Neural cell (in vitro differentiated cells): ENCODE data around the gene NIP7. TPM values are rescaled to one million over a fixed set of nuclear protein-coding genes. Genes with fewer than 3 reads are reported as not detected.
A peak's percentile ranks its signal among the peaks of the same experiment; 100 is the strongest.

Source experiments
- H2AFZ ChIP-seq: fragments of 200-600, 300-800 bp; sonication (generic), shearing (Covaris generic); 2 replicates; pipeline ENCODE4 v1.6.0; 2014; ENCODE audit warnings: low read depth, mild to moderate bottlenecking, antibody characterized with exemption, low read length, moderate library complexity
- H3F3A ChIP-seq: fragments of 200-600 bp; shearing (Covaris generic); 2 replicates; pipeline ENCODE4 v1.6.1; 2016; ENCODE audit warnings: mild to moderate bottlenecking, moderate library complexity, mixed read lengths, antibody characterized with exemption, low read length; ENCODE audit not compliant: insufficient read depth, poor library complexity, severe bottlenecking
- H3K27ac ChIP-seq: fragments of 200-600, 300-800 bp; sonication (generic), shearing (Covaris generic); 2 replicates; pipeline ENCODE4 v1.5.1; 2014; ENCODE audit warnings: mild to moderate bottlenecking, low read length, moderate library complexity
- H3K27me3 ChIP-seq: fragments of 300-800, 200-600 bp; sonication (generic), shearing (Covaris generic); 2 replicates; pipeline ENCODE4 v1.6.0; 2014; ENCODE audit warnings: mild to moderate bottlenecking, low read depth, low read length, moderate library complexity; ENCODE audit not compliant: insufficient read depth
- H3K36me3 ChIP-seq: fragments of 300-800, 200-600 bp; sonication (generic), shearing (Covaris generic); 2 replicates; pipeline ENCODE4 v1.5.1; 2014; ENCODE audit warnings: mild to moderate bottlenecking, antibody characterized with exemption, low read length, moderate library complexity; ENCODE audit not compliant: insufficient read depth
- H3K4me2 ChIP-seq: fragments of 300-800, 200-600 bp; sonication (generic), shearing (Covaris generic); 2 replicates; pipeline ENCODE4 v1.6.0; 2014; ENCODE audit warnings: mild to moderate bottlenecking, low read length
- H3K4me3 ChIP-seq: fragments of 300-800, 200-600 bp; sonication (generic), shearing (Covaris generic); 2 replicates; pipeline ENCODE4 v1.5.1; 2014; ENCODE audit warnings: mild to moderate bottlenecking, low read length, moderate library complexity
- H3K79me2 ChIP-seq: fragments of 200-600 bp; shearing (Covaris generic); replicated peaks from 2 replicates; pipeline ENCODE4 v1.6.0; 2014; ENCODE audit warnings: mild to moderate bottlenecking, low read length, moderate library complexity; ENCODE audit not compliant: insufficient read depth
- H3K9ac ChIP-seq: fragments of 300-800, 200-600 bp; sonication (generic), shearing (Covaris generic); 2 replicates; pipeline ENCODE4 v1.6.1; 2016; ENCODE audit warnings: mild to moderate bottlenecking, low read length, mixed read lengths
- H3K9me2 ChIP-seq: fragments of 200-600 bp; shearing (Covaris generic); 2 replicates; pipeline ENCODE4 v1.6.1; 2016; ENCODE audit warnings: mild to moderate bottlenecking, low read length, mixed read lengths; ENCODE audit not compliant: insufficient read depth
- H3K9me3 ChIP-seq: fragments of 200-600, 300-800 bp; sonication (generic), shearing (Covaris generic); 2 replicates; pipeline ENCODE4 v1.6.1; 2016; ENCODE audit warnings: mild to moderate bottlenecking, mixed run types, low read length, moderate library complexity, mixed read lengths
- H4K20me1 ChIP-seq: fragments of 200-600 bp; shearing (Covaris generic); 2 replicates; pipeline ENCODE4 v1.6.1; 2016; ENCODE audit warnings: mild to moderate bottlenecking, mixed run types; ENCODE audit not compliant: insufficient read depth
- CTCF ChIP-seq: fragments of 450-650 bp; IDR thresholded peaks from 2 replicates; pipeline ENCODE4 v1.5.1; 2014; ENCODE audit warnings: antibody characterized with exemption, mild to moderate bottlenecking, moderate library complexity; ENCODE audit not compliant: poor library complexity, severe bottlenecking
- EP300 ChIP-seq: fragments of 450-650 bp; conservative IDR thresholded peaks from 2 replicates; pipeline ENCODE4 v1.6.1; 2014; ENCODE audit warnings: antibody characterized with exemption, mild to moderate bottlenecking, moderate library complexity; ENCODE audit not compliant: poor library complexity, severe bottlenecking
- EZH2 ChIP-seq: fragments of 200-600, 300-800 bp; shearing (Covaris generic), sonication (generic); IDR thresholded peaks from 2 replicates; pipeline ENCODE4 v1.6.1; 2014; ENCODE audit warnings: antibody characterized with exemption, low read length, borderline replicate concordance, mild to moderate bottlenecking; ENCODE audit not compliant: insufficient read depth, poor library complexity, severe bottlenecking
- MXI1 ChIP-seq: fragments of 450-650 bp; conservative IDR thresholded peaks from 2 replicates; pipeline ENCODE4 v1.6.1; 2014; ENCODE audit warnings: antibody characterized with exemption, mild to moderate bottlenecking; ENCODE audit not compliant: poor library complexity, severe bottlenecking
- POLR2AphosphoS5 ChIP-seq: IDR thresholded peaks from 2 replicates; pipeline ENCODE4 v1.6.1; 2012
- RAD21 ChIP-seq: fragments of 450-650 bp; conservative IDR thresholded peaks from 2 replicates; pipeline ENCODE4 v1.6.1; 2014; ENCODE audit warnings: antibody characterized with exemption, mild to moderate bottlenecking, moderate library complexity
- REST ChIP-seq: IDR thresholded peaks from 2 replicates; pipeline ENCODE4 v1.6.1; 2012; ENCODE audit warnings: borderline replicate concordance
- SMC3 ChIP-seq: fragments of 450-650 bp; conservative IDR thresholded peaks from 2 replicates; pipeline ENCODE4 v1.6.1; 2014; ENCODE audit warnings: antibody characterized with exemption, mild to moderate bottlenecking, moderate library complexity; ENCODE audit not compliant: poor library complexity
- TAF1 ChIP-seq: IDR thresholded peaks from 2 replicates; pipeline ENCODE4 v1.6.1; 2012; ENCODE audit warnings: low read depth
- polyA plus RNA-seq: library from polyadenylated mRNA; depleted of rRNA; stranded (reverse); fragments of >200 nt; gene quantifications from 2 replicates; pipeline ENCODE4 v1.2.3, GENCODE V29; 2014

The NIP7 gene
- polyA plus RNA-seq, 1 donor from 2014 or later, result 15.8 TPM

DNA sequence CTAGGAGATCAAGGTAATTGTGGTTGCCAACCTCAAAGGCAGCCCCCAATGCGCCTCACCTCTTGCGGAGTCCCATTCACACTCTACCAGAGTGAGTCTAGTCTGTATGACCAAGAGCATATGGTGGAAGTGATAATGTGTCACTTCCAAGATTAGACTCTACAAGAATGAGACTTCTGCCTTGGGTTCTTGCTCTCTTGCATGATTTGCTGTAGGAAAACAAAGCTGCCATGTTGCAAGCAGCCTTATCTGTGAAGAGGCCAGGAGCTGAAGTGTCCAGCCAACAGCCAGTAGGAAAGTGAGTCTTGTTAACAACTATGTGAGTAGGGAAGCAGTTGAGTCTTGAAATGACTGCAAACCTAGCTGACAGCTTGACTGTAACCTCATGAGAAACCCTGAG lies 42.8 kb downstream of the NIP7 start:
- Histone ChIP-seq H3K4me2 (no peak overlapping the region), H2AFZ (no peak overlapping the region), H3K27me3 (no peaks in the 10 kb centered on the region), H3F3A (no peaks in the 10 kb centered on the region), H3K9me2 (no peaks in the 10 kb centered on the region), H3K27ac (no peak overlapping the region), H3K4me3 (no peak overlapping the region), H4K20me1 (no peaks in the 10 kb centered on the region), H3K9me3 (no peaks in the 10 kb centered on the region), H3K79me2 (peaks cover 17% of the 10 kb centered on the region), H3K36me3 (no peaks in the 10 kb centered on the region), H3K9ac (no peak overlapping the region)
- no peak for TF ChIP-seq REST
- no peak for TF ChIP-seq TAF1
- TF ChIP-seq EZH2, result no peak
- no peak for TF ChIP-seq MXI1
- TF ChIP-seq CTCF, result no peak
- TF ChIP-seq POLR2AphosphoS5, result no peak
- no peak for TF ChIP-seq RAD21
- TF ChIP-seq EP300, result no peak
- TF ChIP-seq SMC3, result no peak

DNA sequence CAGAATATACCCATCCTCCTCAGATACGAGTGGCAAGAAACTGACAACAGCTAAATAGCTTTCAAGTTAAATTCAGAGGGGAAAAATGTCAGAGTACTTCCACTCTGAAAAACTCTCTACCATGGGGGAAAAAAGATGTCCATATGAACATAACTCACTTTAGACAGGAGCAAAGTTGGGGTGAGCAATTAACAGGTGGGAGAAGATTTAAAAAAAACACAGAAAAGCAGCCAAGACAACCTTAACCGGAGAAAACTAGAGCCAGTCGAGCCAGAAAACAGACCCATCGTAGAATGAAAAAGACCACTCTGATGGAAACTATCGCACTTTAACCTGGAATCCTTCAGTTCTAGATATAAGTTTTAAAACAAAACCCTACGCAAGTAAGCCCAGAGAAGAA lies 45.4 kb downstream of the NIP7 start:
- H3K9me2 ChIP-seq, result no peaks in the 10 kb centered on the region
- no peak for TF ChIP-seq POLR2AphosphoS5
- TF ChIP-seq SMC3, result no peak
- TF ChIP-seq RAD21, result no peak
- TF ChIP-seq TAF1, result no peak
- no peak for TF ChIP-seq CTCF
- no peak for TF ChIP-seq MXI1
- no peak for TF ChIP-seq EZH2
- TF ChIP-seq REST, result no peak
- no peak for TF ChIP-seq EP300
- no peaks in the 10 kb centered on the region for H3K9me3 ChIP-seq
- peak overlapping the region; percentile 60 for H2AFZ ChIP-seq
- H3K4me2 ChIP-seq, result peak overlapping the region; percentile 95
- H3K4me3 ChIP-seq, result peak overlapping the region; percentile 70
- no peaks in the 10 kb centered on the region for H4K20me1 ChIP-seq
- no peaks in the 10 kb centered on the region for H3K36me3 ChIP-seq
- H3K27me3 ChIP-seq, result no peaks in the 10 kb centered on the region
- H3K27ac ChIP-seq, result peak overlapping the region; percentile 57
- no peaks in the 10 kb centered on the region for H3F3A ChIP-seq
- peak overlapping the region; percentile 74 for H3K9ac ChIP-seq
- H3K79me2 ChIP-seq, result peaks cover 17% of the 10 kb centered on the region
